Chondrocyte (in vitro differentiated cells): ENCODE results near the gene DDX50. TPM values are rescaled to one million over a fixed set of nuclear protein-coding genes. Genes with fewer than 3 reads are reported as not detected.
"Not testable (repeated sequence)": the region's sequence is repeated elsewhere in the genome, so short reads cannot be mapped to it uniquely, and the experiment has no call there.

Experiments
- DNase-seq: peaks from one replicate; pipeline ENCODE4 v3.0.0; 2021; ENCODE audit warnings: mixed read lengths, low spot score
- H3K27ac Mint-ChIP-seq: one replicate; pipeline ENCODE4 v1.8.0; 2021; ENCODE audit warnings: mild to moderate bottlenecking, moderate library complexity, mixed read lengths; ENCODE audit not compliant: unreplicated experiment
- H3K27me3 Mint-ChIP-seq: 2 replicates; pipeline ENCODE4 v1.8.0; 2021; ENCODE audit warnings: low read depth, mixed read lengths
- H3K36me3 Mint-ChIP-seq: 2 replicates; pipeline ENCODE4 v1.8.0; 2021; ENCODE audit warnings: low read depth, mixed read lengths
- H3K4me1 Mint-ChIP-seq: 2 replicates; pipeline ENCODE4 v1.8.0; 2021; ENCODE audit warnings: low read depth, mild to moderate bottlenecking, mixed read lengths
- H3K4me3 Mint-ChIP-seq: one replicate; pipeline ENCODE4 v1.8.0; 2021; ENCODE audit warnings: mild to moderate bottlenecking, moderate library complexity, mixed read lengths; ENCODE audit not compliant: unreplicated experiment
- H3K9me3 Mint-ChIP-seq: 2 replicates; pipeline ENCODE4 v1.8.0; 2021; ENCODE audit warnings: low read depth, mixed read lengths
- total RNA-seq: library from RNA; stranded (reverse); gene quantifications from 3 replicates; pipeline ENCODE4 v1.2.1, GENCODE V29; 2021
- TF ChIP-seq, protein P1 (sequence below): fragments of 200-600 bp; sonication (generic); IDR thresholded peaks from 2 replicates; pipeline ENCODE4 v1.5.0; 2021; ENCODE audit warnings: antibody characterized with exemption, mild to moderate bottlenecking, moderate library complexity

DDX50 gene
- total RNA-seq, 1 donor from 2014 or later = 35.9 TPM

DNA sequence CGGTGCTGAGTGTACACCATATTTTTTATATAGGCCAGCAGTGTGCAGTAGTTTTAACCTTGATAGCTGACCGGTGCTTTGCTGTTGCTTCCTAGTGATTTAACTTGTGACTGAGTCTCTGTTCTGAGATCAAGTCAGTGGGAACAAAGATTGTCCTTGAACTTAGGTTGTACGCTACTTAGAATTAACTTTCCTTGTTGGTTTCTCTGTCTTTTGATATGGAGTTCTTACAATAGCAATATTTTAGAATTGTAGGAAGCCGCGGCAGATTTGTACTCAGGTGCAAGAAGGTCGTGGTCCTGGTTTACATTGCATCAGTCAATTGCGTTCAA, 56.1 kb downstream of the DDX50 start:
- Mint-ChIP-seq H3K27ac (peak overlapping the region; percentile 98), H3K9me3 (no peaks in the 10 kb centered on the region), H3K4me1 (peaks cover 29% of the 10 kb centered on the region), H3K4me3 (peak overlapping the region; percentile 92), H3K36me3 (peaks cover 9% of the 10 kb centered on the region), H3K27me3 (no peaks in the 10 kb centered on the region)
- no peak for DNase-seq
- TF ChIP-seq, protein P1, sequence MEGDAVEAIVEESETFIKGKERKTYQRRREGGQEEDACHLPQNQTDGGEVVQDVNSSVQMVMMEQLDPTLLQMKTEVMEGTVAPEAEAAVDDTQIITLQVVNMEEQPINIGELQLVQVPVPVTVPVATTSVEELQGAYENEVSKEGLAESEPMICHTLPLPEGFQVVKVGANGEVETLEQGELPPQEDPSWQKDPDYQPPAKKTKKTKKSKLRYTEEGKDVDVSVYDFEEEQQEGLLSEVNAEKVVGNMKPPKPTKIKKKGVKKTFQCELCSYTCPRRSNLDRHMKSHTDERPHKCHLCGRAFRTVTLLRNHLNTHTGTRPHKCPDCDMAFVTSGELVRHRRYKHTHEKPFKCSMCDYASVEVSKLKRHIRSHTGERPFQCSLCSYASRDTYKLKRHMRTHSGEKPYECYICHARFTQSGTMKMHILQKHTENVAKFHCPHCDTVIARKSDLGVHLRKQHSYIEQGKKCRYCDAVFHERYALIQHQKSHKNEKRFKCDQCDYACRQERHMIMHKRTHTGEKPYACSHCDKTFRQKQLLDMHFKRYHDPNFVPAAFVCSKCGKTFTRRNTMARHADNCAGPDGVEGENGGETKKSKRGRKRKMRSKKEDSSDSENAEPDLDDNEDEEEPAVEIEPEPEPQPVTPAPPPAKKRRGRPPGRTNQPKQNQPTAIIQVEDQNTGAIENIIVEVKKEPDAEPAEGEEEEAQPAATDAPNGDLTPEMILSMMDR = no peak

DNA sequence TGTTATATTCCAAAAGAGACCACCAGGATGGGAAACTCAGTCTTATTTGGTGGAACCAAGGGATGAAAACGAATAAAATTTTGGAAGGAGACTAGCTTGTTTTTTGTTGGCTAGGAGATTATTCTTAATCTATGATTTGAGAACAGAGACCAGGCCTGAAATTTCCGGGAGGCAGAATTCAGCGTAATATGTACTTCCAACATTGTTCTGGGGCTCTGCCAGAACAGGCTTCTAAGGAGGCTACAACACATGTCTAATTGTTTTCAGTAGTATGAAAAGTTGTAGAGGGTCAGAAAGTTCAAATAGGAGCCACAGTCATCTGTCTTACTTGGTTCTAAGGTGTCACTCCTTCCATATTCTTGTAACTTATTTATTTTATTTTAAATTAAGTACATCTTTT, 56.5 kb downstream of the DDX50 start:
- TF ChIP-seq, protein P1 = peak; percentile 33
- DNase-seq = no peak
- Mint-ChIP-seq H3K27me3 (no peaks in the 10 kb centered on the region), H3K4me1 (peaks cover 29% of the 10 kb centered on the region), H3K9me3 (no peaks in the 10 kb centered on the region), H3K27ac (peak overlapping the region; percentile 98), H3K36me3 (peaks cover 11% of the 10 kb centered on the region), H3K4me3 (peak overlapping the region; percentile 92)

DNA sequence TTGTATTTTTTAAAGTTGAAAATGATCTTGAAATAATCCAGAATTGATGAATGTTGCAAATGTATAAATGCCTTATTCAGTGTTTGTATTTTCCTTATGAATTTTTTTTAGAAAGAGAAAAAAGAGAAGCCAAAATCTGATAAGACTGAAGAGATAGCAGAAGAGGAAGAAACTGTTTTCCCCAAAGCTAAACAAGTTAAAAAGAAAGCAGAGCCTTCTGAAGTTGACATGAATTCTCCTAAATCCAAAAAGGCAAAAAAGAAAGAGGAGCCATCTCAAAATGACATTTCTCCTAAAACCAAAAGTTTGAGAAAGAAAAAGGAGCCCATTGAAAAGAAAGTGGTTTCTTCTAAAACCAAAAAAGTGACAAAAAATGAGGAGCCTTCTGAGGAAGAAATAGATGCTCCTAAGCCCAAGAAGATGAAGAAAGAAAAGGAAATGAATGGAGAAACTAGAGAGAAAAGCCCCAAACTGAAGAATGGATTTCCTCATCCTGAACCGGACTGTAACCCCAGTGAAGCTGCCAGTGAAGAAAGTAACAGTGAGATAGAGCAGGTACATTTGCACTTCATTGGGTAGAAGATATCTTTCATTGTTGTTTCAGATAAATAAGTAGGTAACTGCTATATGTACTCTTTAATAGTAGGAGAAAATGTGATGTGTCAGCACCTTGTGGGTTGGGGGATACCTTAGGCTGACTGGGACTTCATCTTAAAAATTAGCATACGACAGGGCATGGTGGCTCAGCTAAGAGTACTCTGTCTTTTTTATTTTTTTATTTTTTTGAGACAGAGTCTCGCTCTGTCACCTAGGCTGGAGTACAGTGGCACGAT, 58.8 kb downstream of the DDX50 start:
- no peak overlapping the region for H3K4me3 Mint-ChIP-seq
- H3K27me3 Mint-ChIP-seq = no peaks in the 10 kb centered on the region
- no peak for DNase-seq
- H3K36me3 Mint-ChIP-seq = peaks cover 20% of the 10 kb centered on the region
- peaks cover 26% of the 10 kb centered on the region for H3K4me1 Mint-ChIP-seq
- TF ChIP-seq, protein P1 = no peak
- H3K9me3 Mint-ChIP-seq = no peaks in the 10 kb centered on the region
- H3K27ac Mint-ChIP-seq = peak overlapping the region; percentile 29

DNA sequence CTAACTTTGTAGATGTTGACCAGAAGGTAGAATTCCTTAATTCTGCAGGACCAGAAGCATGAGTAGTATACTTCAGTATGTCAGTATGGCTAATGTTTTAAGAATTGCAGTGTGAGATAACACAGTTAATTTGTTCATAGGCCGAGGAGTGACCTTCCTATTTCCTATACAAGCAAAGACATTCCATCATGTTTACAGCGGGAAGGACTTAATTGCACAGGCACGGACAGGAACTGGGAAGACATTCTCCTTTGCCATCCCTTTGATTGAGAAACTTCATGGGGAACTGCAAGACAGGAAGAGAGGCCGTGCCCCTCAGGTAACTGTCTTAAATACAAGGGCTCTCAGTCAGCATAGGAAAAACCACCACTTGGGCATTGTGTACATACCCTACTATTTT, 62.0 kb downstream of the DDX50 start:
- TF ChIP-seq, protein P1 = no peak
- Mint-ChIP-seq H3K27ac (no peak overlapping the region), H3K36me3 (peaks cover 30% of the 10 kb centered on the region), H3K27me3 (no peaks in the 10 kb centered on the region), H3K9me3 (no peaks in the 10 kb centered on the region), H3K4me3 (no peak overlapping the region), H3K4me1 (peaks cover 11% of the 10 kb centered on the region)
- no peak for DNase-seq

DNA sequence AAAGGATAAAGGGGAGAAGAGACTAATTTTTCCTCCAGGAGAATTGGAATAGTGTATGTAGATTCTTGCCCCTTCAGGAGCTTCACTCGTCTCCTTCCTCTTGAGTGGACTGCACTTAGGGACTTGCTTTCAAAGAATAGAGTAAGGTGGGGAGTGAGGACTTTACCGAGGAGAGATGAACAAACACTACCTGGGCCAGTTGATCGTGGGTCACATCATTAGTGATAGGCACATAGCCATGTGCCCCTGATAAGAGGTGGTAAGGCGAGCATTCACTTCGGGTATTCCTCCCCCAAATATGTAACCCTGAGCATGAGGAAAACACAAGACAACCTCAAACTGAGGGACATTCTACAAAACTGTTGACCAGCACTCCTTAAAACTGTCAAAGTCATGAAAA, 72.9 kb downstream of the DDX50 start:
- no peaks in the 10 kb centered on the region for H3K27me3 Mint-ChIP-seq
- H3K27ac Mint-ChIP-seq = no peak overlapping the region
- DNase-seq = no peak
- TF ChIP-seq, protein P1 = no peak
- H3K4me1 Mint-ChIP-seq = no peaks in the 10 kb centered on the region
- H3K36me3 Mint-ChIP-seq = peaks cover 39% of the 10 kb centered on the region
- H3K9me3 Mint-ChIP-seq = no peaks in the 10 kb centered on the region
- H3K4me3 Mint-ChIP-seq = no peak overlapping the region

DNA sequence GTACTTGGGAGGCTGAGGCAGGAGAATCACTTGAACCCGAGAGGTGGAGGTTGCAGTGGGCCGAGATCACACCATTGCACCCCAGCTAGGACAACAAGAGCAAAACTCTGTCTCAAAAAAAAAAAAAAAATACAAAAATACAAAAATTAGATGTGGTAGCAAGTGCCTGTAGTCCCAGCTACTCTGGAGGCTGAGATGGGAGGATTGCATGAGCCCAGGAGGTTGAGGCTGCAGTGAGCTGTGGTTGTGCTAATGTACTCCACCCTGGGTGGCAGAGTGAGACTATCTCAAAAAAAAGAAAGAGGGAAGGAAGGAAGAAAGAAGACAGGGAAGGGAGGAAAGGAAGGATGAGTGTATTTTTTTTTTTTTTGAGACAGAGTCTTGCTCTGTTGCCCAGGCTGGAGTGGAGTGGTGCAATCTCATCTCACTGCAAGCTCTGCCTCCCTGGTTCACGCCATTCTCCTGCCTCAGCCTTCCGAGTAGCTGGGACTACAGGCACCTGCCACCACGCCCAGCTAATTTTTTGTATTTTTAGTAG, 74.9 kb downstream of the DDX50 start:
- H3K4me1 Mint-ChIP-seq, H3K4me3 Mint-ChIP-seq, H3K9me3 Mint-ChIP-seq, DNase-seq, H3K27me3 Mint-ChIP-seq, H3K27ac Mint-ChIP-seq: not testable (repeated sequence)
- peaks cover 36% of the 10 kb centered on the region for H3K36me3 Mint-ChIP-seq

DNA sequence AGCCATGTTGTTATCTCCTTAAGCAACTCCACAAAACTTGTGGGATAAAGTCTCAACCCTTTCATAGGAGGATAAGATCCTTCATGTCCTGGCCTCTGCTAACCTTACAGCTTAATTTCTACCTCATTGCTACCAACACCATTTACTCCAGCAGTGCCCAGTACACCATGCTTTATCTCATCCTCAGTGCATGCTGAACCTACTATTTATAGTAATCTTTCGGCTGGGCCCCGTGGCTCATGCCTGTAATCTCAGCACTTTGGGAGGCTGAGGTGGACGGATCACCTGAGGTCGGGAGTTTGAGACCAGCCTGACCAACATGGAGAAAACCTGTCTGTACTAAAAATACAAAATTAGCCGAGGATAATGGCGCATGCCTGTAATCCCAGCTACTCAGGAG, 78.6 kb downstream of the DDX50 start:
- not testable (repeated sequence) for H3K27me3 Mint-ChIP-seq, H3K9me3 Mint-ChIP-seq, H3K4me1 Mint-ChIP-seq, DNase-seq, H3K4me3 Mint-ChIP-seq, H3K27ac Mint-ChIP-seq
- peaks cover 20% of the 10 kb centered on the region for H3K36me3 Mint-ChIP-seq
